CD4-positive, alpha-beta T cell treated with Interleukin-6 at 100 ng/mL for 8 hours (primary cell): ENCODE results near the gene INVS.

ENCODE experiments used
- DNase-seq: peaks from one replicate; pipeline ENCODE4 v3.0.0-alpha.2; 2020; ENCODE audit warnings: mixed read lengths, low spot score

Gene INVS

DNA sequence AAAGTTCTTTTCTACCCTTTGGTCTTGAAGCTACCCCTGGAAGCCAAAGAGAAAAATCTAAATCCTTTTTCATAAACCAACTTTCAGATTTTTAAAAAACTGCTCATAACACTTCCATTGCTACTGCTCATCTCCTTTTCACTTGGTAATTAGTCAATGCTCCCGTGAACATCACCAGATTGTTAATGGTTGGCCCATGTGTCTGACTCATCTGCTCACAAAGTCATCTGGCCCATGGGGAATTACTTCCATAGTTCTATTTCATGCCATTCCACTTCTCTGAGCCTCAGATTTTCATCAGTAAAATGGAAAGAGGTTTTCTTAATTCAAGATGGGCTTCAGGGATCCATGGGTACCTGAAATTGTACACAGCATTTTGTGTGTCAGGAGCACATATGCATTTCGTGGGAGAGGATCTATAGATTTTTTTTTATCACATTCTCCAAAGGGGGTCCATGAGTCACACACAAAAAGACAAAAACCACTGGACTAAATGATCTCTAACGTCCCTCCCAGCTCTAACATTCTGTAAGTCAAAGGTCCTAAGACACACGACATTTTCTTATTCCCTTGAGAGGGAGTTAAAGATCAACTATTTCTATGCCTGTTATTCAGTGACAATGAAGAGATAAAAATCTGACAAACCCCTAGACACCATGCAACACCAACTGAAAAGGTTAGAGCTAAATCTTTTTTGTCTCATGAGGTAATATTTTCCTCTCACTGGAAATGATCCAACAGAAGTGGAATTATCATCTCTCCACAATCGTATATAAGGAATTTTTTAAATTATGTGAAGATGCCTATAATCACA is 178.3 kb downstream of the INVS start:
- no peak for DNase-seq

DNA sequence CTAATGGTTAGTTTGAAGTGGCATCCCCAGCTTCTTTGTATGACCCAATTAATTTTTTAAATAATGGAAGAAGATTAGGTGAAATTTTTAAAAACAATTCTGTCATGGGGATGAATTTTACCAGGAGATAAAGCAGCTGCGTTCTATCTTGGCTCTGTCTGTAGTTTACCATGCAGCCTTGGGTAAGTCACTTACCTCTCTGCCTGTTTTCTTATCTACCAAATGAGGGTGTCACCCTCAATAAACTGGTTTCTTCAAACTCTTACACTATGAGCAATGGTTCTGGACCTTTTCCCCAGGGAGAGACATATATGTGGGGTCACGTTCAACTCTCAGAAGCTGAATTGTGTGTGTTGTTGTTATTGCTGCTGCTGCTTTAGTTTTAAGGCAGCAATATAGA is 182.0 kb downstream of the INVS start:
- no peak for DNase-seq

- DNase-seq, result no peak
Measured at GRCh38 chr9:100281676-100282387, 182.8 kb downstream of the INVS start.

DNA sequence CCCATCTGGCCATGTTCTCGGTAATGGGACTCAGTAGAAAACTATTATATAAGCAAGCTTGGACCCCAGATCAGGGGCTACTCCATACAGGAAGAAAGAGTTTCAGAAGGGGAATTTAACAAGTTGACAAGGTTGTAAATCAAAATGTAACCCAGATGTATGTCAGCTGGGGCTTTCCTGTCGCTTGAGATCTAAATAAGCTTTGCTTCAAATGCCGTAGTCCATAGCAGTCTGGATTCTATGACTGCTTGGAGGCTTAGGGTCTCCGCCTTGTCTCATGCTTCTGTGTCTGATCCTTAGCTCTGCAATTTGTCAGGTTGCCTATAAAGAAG is 183.3 kb downstream of the INVS start:
- DNase-seq, result no peak

GRCh38 chr9:100284247-100284646 is 185.2 kb downstream of the INVS start:
- no peak for DNase-seq

DNA sequence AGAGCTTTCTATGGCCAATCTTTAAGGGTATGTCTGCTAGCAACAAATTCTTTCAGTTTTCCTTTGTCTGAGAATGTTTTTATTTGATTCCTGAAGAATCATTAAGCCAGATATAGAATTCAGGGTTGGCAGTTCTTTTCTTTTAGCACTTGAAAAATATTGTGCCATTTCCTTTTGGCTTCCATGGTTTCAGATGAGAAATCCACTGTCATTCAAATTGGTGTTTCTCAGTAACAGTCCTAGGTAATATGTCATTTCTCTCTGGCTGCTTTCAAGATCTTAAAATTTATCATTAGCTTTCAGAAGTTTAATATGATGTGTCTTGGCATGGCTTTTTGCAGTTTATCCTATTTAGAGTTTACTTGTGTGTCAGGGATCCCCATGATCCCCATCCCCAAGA is 186.0 kb downstream of the INVS start:
- DNase-seq, result no peak

GRCh38 chr9:100285601-100286000 is 186.6 kb downstream of the INVS start:
- no peak for DNase-seq

DNA sequence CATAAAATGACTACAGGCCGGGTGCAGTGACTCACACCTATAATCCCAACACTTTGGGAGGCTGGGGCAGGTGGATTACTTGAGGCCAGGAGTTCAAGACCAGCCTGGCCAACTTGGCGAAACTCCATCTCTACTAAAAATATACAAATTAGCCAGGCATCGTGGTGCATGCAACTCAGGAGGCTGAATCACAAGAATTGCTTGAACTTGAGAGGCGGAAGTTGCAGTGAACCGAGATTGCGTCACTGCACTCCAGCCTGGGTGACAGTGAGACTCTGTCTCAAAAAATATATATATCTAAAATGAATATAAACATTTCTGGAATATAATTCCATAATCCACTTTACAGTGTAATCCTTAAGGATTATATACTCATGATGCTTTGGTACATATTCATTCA is 187.2 kb downstream of the INVS start:
- no peak for DNase-seq

GRCh38 chr9:100287186-100287585 is 188.1 kb downstream of the INVS start:
- DNase-seq, result no peak

DNA sequence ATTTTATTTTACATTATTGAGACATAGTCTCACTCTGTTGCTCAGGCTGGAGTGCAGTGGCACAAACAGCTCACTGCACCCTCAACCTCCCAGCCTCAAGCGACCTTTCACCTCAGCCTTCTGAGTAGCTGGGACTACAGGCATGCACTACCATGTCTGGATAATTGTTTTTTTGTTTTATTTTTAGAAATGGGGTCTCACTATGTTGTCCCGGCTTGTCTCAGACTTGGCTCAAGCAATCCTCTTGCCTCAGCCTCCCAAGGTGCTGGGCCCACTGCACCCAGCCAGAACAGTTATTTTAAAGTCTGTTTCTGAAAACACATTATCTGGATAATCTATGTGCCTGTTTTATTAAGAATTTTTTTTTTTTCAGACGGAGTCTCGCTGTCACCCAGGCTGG is 191.7 kb downstream of the INVS start:
- DNase-seq, result no peak

GRCh38 chr9:100292414-100292813 is 193.4 kb downstream of the INVS start:
- no peak for DNase-seq

GRCh38 chr9:100294341-100294740 is 195.3 kb downstream of the INVS start:
- DNase-seq, result no peak

DNA sequence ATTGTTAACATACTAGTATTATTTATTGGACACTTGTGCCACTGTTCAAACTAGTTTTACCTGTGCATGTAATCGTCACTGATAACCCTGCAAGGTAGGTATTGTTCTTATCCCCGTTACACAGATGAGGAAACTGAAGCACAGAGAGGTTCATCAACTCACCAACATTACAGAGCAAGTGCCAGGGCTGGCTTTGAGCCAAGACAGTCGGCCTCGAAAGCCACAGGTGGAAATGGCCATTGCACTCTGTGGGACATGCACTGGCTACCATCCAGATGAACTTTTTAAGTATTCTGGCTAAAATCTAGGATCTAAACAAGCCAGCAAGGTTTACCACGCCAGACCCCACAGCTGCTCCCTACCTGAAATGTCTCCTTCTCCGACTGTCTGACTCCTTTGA is 195.8 kb downstream of the INVS start:
- no peak for DNase-seq

GRCh38 chr9:100295240-100295639 is 196.2 kb downstream of the INVS start:
- DNase-seq, result no peak

GRCh38 chr9:100296407-100296806 is 197.4 kb downstream of the INVS start:
- no peak for DNase-seq

GRCh38 chr9:100298378-100298777 is 199.3 kb downstream of the INVS start:
- no peak for DNase-seq

DNA sequence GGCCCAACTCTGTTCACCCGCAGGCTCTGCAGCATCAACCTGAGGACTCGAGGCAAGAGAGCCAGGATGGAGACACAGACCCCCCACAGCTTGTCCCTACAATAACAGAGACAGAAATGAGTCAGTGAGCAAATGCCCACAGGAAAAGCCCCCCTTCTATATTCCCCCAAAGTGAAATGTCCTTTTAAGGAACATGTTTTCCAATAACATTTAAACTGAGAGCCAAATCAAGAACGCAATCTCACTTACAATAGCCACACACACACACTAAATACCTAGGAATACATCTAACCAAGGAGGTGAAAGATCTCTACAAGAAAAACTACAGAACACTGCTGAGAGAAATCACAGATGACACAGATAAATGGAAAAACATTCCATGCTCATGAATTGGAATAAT is 204.7 kb downstream of the INVS start:
- DNase-seq, result no peak

GRCh38 chr9:100306283-100306682 is 207.2 kb downstream of the INVS start:
- no peak for DNase-seq

DNA sequence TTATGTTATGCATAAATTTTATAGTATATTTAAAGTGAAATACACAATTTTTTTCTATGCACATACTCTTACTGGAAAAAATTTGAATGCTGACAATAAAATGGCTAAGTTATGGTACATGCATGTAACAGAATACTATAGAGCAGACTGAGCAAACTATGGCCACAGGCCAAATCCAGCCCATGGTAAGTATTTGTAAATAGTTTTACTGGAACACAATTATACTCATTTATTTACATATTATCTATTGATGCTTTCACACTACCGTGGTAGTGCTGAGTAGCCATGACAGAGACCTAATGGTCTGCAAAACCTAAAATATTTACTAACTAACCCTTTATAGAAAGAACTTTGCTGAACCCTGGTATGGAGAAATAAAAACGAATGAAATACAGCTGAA is 208.0 kb downstream of the INVS start:
- no peak for DNase-seq

DNA sequence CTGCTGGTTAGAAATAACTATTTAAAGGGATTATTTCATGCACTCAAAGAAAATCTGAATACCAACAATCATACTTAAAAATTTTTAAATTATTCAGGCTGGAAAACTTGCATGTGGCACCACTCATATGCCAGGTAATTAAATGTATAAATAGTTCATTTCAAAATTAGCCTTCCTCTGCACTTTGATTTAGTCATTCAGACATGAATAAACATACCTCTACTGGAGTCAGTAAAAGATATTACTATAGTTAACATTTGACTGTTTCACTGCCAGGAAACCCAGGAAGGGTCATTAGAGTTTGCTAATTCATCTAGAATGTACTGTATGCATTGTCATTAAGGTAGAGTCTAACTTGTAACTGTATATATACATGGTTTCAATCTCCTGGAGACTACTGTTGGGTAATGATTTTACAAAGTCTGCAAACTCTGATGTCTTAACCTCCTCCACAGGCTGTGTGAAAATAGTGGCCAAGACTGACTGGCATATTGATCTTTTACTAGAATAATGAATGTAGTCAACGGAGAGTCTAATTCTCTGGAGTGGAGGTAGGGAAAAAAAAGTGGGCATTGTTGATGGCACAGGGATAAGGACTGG is 210.0 kb downstream of the INVS start:
- DNase-seq, result no peak

- DNase-seq, result no peak
Measured at GRCh38 chr9:100309992-100310391, 210.9 kb downstream of the INVS start.

DNA sequence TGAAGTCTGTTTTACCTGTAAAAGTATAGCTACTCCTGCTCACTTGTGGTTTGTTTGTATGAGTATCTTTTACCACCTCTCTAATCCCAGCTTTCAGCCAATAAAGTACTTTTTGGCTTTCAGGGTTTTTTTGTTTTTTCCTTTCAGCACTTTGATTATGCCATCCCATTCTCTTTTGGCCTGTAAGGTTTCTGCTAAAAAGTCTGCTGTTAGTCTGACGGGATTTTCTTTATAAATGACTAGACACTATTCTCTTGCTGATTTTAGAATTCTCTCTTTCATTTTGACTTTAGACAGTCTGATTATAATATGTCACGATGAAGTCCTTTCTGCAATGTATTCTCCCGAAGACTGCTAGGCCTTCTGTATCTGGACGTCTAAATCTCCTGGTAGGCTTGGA is 216.5 kb downstream of the INVS start:
- DNase-seq, result no peak

- DNase-seq, result no peak
Measured at GRCh38 chr9:100317706-100318105, 218.7 kb downstream of the INVS start.
